Breast epithelium (tissue), 3 donors: ENCODE data around the gene PTPRM.

Source experiments
- POLR2A ChIP-seq: fragments of 450-650 bp; IDR thresholded peaks from one replicate; pipeline ENCODE4 v1.6.1; 2016; ENCODE audit warnings: antibody characterized with exemption, mild to moderate bottlenecking, moderate library complexity
- POLR2AphosphoS5 ChIP-seq, 3 donors: sonication (generic); formaldehyde crosslinking; IDR thresholded peaks; one replicate each; pipeline ENCODE4 v1.6.1; 2017; ENCODE audit warnings: antibody characterized with exemption in 3 of 3

DNA sequence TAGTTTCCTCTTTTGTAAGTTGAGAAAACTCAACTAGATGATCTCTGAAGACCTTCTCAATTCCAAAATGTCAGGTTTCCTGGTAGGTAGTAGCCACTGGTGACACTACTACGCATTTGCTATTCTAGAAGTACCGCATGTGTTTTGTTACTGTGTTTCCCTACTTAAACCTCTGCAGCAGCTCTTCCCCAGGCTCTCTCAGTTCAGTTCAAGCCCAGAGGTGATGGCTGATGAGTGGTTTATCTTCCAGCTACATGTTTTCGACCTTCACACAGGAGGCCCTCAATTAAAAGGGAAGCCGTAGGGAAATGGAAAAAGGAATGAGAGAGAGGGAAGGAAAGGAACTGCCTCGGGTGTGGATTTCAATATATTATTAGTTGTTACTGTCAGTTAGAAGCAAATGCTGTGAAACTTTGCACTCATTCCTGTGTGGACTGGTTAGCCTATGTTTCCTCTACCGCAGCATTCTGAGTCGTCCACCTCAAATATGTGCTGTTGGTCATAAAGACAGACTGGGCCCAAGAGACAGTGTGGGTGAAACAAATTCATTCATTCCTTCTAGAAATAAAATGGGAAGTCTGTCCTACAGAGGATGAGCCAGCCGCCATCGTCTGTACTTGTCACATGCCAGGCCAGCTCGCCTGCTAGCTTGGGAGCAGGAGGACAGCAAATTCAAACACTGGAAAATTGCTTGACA lies 586.9 kb downstream of the PTPRM start:
- TF ChIP-seq POLR2A (no peak), POLR2AphosphoS5 (IDR thresholded peaks at IDR 0.05) (no peak)
